Kasumi-1 (cell line): ENCODE results near the gene RIPK4.
"Not testable (repeated sequence)": the region's sequence is repeated elsewhere in the genome, so short reads cannot be mapped to it uniquely, and the experiment has no call there.

Experiments used
- DNase-seq, 2 experiments: peaks; one replicate each; lab custom pipeline; 2025; lab: John Stamatoyannopoulos, UW

Gene RIPK4

GRCh38 chr21:41795726-41796125 lies 28.9 kb upstream of the RIPK4 start:
- DNase-seq, result no peak

DNA sequence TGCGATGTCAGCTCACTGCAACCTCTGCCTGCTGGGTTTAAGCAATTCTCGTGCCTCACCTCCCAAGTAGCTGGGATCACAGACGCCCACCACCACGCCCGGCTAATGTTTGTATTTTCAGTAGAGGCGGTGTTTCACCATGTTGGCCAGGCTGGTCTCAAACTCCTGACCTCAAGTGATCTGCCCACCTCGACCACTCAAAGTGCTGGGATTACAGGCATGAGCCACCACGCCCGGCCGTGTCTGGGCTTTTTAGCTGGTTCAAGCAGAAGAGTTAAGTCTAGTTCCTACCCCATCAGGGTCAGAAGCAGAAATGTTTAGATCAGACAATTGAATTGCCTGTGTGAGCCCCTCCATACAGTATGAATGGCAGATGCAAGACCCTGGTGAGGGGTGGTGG lies 27.7 kb upstream of the RIPK4 start:
- DNase-seq, result no peak

GRCh38 chr21:41792711-41793110 lies 25.9 kb upstream of the RIPK4 start:
- no peak for DNase-seq

GRCh38 chr21:41786509-41786987 lies 19.7 kb upstream of the RIPK4 start:
- DNase-seq, result no peak

- not testable (repeated sequence) for DNase-seq
These were observed 18.4 kb upstream of the RIPK4 start for GRCh38 chr21:41785262-41785661.

- no peak for DNase-seq
These were observed 17.7 kb upstream of the RIPK4 start for GRCh38 chr21:41784456-41785102.

GRCh38 chr21:41783476-41784180 lies 16.8 kb upstream of the RIPK4 start:
- no peak for DNase-seq

DNA sequence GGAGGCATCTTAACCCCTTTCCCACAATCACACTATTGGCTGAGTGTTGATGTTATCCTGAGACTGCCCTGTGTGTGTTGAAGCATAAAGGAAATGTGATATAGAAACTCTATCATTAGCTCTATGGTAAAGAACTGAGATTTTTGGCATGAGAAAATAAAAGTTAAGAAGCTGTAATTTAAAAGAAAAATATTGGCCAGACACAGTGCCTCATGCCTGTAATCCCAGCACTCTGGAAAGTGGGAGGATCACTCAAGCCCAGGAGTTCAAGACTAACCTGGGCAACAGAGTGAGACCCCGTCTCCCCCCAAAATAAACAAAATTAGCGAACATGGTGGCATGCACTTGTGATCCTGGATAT lies 14.2 kb upstream of the RIPK4 start:
- DNase-seq, result no peak

GRCh38 chr21:41780337-41781049 lies 13.6 kb upstream of the RIPK4 start:
- DNase-seq, result no peak

- no peak for DNase-seq
These were observed 12.8 kb upstream of the RIPK4 start for GRCh38 chr21:41779659-41780058.

GRCh38 chr21:41778930-41779600 lies 12.2 kb upstream of the RIPK4 start:
- DNase-seq, result no peak

DNA sequence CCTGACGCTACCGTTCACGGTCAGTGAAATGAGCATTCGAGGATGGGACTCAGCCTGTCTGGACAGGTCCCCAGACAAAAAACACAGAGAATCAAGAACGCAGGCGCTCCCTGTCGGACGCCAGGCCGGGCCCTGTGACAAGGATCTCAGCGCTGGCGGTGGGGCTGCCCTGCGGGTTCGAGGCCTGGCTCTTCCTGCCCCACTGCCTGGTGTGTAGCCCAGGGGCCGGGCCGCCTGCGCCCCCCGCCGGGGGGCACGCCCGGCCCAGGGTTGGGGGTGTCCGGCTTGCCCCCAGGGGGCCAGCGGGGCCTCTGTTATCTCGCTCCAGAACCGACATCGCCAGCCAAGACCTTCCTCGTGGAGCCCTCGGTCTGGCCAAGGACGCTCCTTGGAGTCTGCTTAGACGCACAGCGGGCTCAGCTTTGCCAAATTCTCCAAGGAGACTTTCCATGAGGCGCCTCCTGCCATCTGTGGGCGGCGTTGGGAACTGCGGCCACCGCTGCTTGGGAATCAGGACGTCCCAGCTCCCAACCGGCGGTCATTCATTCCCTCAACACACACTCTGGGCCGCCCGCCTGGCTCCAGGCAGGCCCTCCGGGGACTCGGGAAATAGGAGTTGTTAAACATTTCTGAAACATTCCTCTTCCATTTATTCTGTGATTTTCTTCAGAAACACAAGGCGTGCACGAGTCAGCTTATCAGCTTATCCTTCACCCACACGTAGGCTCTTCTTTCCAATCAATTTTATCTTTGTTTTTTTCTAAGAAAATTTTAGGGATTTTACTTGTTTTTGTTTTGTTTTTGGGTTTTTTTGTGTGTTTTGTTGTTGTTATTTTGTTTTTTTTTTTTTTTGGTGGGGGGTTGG lies 11.3 kb upstream of the RIPK4 start:
- peak; percentile 30 to 52 for DNase-seq

DNA sequence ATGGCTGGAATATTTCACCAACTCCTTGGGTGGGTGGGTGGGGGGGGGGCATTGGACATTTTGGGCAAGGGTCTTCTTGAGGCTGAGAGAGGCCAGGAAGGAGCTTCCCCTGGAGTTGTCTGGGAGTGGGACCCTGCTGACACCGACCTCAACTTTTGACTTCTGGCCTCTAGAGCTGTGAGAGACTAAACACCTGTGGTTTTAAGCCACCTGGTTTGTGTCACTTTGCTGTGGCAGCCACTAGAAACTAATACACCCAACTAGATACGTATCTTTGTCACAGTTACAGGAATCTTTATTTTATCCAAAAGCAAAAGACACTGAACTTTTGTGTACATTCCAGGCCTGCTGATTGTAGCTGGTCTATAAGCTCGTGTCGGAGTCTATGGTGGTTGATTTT lies 9.9 kb upstream of the RIPK4 start:
- no peak for DNase-seq

GRCh38 chr21:41775149-41775472 lies 8.3 kb upstream of the RIPK4 start:
- no peak for DNase-seq

- DNase-seq, result no peak
These were observed 7.8 kb upstream of the RIPK4 start for GRCh38 chr21:41774467-41775148.

DNA sequence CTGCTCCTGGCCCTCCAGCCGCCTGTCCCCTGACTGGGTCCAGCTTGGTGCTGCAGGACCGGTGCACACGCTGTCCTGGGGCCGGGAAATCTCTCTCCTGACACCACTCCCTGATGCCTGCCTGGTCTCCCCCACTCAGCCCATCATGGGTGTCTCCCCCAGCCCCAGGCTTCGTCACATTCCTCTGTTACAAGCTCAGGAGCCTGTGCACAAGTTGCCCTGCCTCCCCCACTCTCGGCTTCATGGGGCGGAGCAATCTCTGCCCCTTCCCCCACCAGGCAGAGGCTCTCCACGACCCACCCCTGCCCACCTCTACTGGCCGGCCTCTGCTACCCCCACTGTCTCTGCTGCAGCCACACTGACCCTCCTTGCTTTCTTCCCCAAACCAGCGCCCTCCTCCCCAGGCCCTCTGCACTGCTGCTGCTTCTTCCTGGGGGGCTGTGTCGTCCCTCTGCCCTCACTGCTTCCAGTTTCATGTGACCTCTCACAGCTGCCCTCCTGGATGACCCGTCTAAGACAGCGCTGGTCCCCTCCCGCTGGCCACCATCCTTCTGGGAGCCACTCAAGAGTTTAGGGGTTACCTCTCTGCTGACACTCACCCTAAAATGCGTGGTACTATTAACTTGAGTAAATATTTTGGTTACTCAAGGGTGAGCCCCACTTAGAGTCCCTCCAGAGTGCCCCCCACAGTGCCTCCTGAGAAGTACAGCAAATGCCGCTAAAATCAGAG lies 5.7 kb upstream of the RIPK4 start:
- DNase-seq, result no peak

GRCh38 chr21:41771625-41771945 lies 4.7 kb upstream of the RIPK4 start:
- no peak for DNase-seq

DNA sequence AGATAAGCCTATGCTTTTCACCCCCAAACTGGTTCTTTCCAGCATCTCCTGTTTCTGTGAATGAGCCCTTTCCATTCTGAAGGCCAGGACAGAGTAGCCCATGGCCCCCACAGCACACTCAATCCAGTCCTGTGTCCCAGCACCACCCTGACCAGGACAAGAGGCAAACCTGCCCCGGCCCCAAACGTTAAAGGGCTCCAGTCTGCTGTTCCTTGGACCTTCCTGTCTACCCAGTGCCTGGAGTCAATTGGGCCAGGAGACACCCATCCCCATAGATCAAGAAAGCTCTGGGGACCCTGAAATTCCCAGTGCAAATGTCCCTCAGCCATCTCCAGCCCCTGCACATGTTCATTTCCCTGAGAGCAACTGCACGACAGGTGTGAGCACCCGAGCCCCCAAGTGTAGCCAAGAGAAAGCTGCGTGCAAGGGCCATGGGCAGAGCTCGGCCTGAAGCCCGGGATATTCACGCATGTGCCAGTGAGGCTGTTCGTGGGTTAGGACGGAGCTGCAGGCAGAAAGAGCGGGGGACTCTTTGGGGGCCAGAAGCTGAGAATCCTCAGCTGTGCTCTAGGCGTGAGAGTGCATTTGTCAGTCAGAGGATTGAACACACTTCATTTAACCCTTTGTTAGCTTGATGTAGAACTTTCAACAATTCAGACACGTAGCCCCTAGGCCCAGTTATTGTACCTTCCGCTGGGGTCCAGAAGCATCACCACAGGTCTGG lies 4.2 kb upstream of the RIPK4 start:
- DNase-seq, result no peak

DNA sequence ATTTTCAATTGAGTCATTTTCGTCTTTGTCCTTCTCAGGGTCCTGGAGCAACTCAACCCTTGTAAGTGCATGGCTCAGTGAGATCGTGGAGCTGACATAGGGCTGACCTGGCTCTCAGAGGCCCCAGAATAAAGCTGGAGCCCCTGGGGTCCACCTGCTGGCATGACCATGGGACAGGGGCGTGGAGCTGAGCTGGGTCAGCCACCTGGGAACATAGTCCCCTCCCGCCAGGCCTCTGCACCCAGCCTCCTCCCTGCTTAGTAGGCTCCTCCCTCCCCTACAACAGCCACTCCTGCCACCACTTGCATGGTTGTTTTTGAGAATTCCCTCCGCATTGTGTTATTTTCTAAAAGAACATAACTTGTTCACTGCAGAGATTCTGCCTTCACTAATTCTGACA lies 3.1 kb upstream of the RIPK4 start:
- DNase-seq, result no peak

DNA sequence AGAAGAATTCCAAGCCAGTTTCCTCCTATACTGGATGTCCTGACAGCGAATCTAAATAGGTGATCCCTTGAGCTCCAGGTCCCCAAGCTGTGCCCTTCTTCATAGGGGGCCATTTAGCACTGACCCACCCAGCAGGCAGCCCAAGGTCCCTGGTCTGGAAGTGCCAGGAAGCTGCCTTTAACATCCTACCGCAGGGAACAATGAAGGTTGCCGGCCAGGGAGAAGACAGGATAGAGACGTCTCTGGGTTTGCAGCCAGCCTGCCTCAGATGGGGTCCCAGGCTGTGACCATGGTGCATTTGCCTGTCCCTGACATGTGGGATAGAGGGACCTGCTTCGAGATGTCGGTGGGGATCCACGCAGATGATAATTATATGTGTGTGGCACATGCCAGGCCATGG lies 2.7 kb upstream of the RIPK4 start:
- DNase-seq, result no peak
